KMS-11 (cell line): Measurements from ENCODE around the gene FRAS1.
"Not testable (repeated sequence)": the region's sequence is repeated elsewhere in the genome, so short reads cannot be mapped to it uniquely, and the experiment has no call there.

Experiments
- H2AFZ ChIP-seq: fragments of 200-600 bp; sonication (generic); 2 replicates; pipeline ENCODE4 v1.6.1; 2016; ENCODE audit warnings: antibody characterized with exemption, mixed run types, low read depth
- H3K27ac ChIP-seq: fragments of 200-600 bp; sonication (generic); 2 replicates; pipeline ENCODE4 v1.6.1; 2016; ENCODE audit warnings: mild to moderate bottlenecking, mixed run types
- H3K27me3 ChIP-seq: fragments of 200-600 bp; sonication (generic); 2 replicates; pipeline ENCODE4 v1.6.1; 2017; ENCODE audit warnings: mild to moderate bottlenecking, low read depth, mixed run types, moderate library complexity; ENCODE audit not compliant: insufficient read depth
- H3K36me3 ChIP-seq: fragments of 200-600 bp; sonication (generic); 2 replicates; pipeline ENCODE4 v1.6.1; 2017; ENCODE audit warnings: mild to moderate bottlenecking, mixed run types; ENCODE audit not compliant: insufficient read depth
- H3K4me1 ChIP-seq: fragments of 200-600 bp; sonication (generic); 2 replicates; pipeline ENCODE4 v1.6.1; 2016; ENCODE audit warnings: mild to moderate bottlenecking, low read depth, mixed run types; ENCODE audit not compliant: poor library complexity, severe bottlenecking
- H3K4me2 ChIP-seq: fragments of 200-600 bp; sonication (generic); 2 replicates; pipeline ENCODE4 v1.7.0; 2016; ENCODE audit warnings: mild to moderate bottlenecking, mixed run types
- H3K4me3 ChIP-seq: fragments of 200-600 bp; sonication (generic); IDR thresholded peaks from 2 replicates; pipeline ENCODE4 v1.6.1; 2017; ENCODE audit warnings: low read depth, low read length, mixed read lengths; ENCODE audit not compliant: insufficient read depth
- H3K79me2 ChIP-seq: fragments of 200-600 bp; sonication (generic); 2 replicates; pipeline ENCODE4 v1.6.1; 2016; ENCODE audit warnings: low read depth, mixed run types; ENCODE audit not compliant: insufficient read depth
- H3K9ac ChIP-seq: fragments of 200-600 bp; sonication (generic); 2 replicates; pipeline ENCODE4 v1.6.1; 2016; ENCODE audit warnings: mild to moderate bottlenecking, mixed run types
- H4K20me1 ChIP-seq: fragments of 200-600 bp; sonication (generic); 2 replicates; pipeline ENCODE4 v1.6.1; 2016; ENCODE audit warnings: mild to moderate bottlenecking, mixed run types; ENCODE audit not compliant: insufficient read depth
- CTCF ChIP-seq: fragments of 200-600 bp; sonication (generic); conservative IDR thresholded peaks from 2 replicates; pipeline ENCODE4 v1.6.1; 2017; ENCODE audit warnings: low read depth, mild to moderate bottlenecking, antibody characterized with exemption, low read length, moderate library complexity, mixed read lengths

FRAS1 gene

DNA sequence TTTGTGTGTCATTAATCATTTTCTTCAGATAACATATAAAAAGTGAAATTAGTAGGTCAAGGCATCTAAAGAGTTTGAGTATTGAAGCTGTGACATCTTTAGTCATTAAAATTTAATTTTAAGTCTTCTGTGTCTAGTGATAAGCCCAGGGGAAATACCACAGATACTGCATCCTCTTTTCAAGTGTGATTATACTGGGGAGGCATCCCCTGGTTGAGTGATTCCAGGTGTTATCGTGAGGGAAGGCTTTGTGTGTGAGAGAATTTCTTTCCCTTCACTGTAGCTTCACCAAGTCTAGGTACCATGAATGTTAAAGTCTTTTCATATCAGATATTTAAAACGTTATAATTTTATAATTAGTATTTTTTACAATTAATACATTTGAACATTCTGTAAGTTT is 193.4 kb downstream of the FRAS1 start:
- no peak overlapping the region for H3K4me2 ChIP-seq
- no peak for TF ChIP-seq CTCF

GRCh38 chr4:78252773-78253172 is 195.7 kb downstream of the FRAS1 start:
- H4K20me1 ChIP-seq, H3K79me2 ChIP-seq, H2AFZ ChIP-seq, H3K27me3 ChIP-seq, H3K9ac ChIP-seq, H3K36me3 ChIP-seq, H3K4me2 ChIP-seq, H3K27ac ChIP-seq, H3K4me1 ChIP-seq, H3K4me3 ChIP-seq: not testable (repeated sequence)

More for the DNA sequence above, 193.4 kb downstream of the FRAS1 start:
- no peaks in the 10 kb centered on the region for H3K36me3 ChIP-seq
- no peak overlapping the region for H3K9ac ChIP-seq
- no peak overlapping the region for H2AFZ ChIP-seq
- H3K27me3 ChIP-seq = no peaks in the 10 kb centered on the region
- H3K79me2 ChIP-seq = no peaks in the 10 kb centered on the region
- no peak overlapping the region for H3K4me3 ChIP-seq
- no peaks in the 10 kb centered on the region for H3K4me1 ChIP-seq
- no peaks in the 10 kb centered on the region for H4K20me1 ChIP-seq
- no peak overlapping the region for H3K27ac ChIP-seq

DNA sequence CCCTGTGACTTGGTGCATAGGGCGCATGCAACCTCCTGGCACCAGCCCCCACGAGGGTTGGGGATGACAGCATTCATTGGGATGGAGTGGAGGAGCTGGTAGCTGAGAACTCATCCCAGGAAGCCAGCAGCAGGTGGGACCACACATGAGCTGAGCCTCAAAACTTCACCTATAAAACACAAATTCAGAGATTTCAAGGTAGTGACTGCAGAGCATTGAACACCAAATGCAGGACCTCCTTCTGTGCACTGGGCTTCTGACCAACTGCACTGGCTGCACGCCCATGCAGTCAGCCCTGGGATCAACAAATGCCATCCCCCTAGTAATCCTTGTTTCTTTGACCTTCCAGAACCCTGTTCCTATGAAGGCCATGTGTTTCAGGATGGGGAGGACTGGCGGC is 197.8 kb downstream of the FRAS1 start:
- no peaks in the 10 kb centered on the region for H3K4me1 ChIP-seq
- H2AFZ ChIP-seq = no peak overlapping the region
- no peak overlapping the region for H3K4me2 ChIP-seq
- H3K27me3 ChIP-seq = no peaks in the 10 kb centered on the region
- no peak for TF ChIP-seq CTCF
- no peaks in the 10 kb centered on the region for H3K36me3 ChIP-seq
- H3K27ac ChIP-seq = no peak overlapping the region
- H3K79me2 ChIP-seq = no peaks in the 10 kb centered on the region
- no peaks in the 10 kb centered on the region for H4K20me1 ChIP-seq
- H3K9ac ChIP-seq = no peak overlapping the region
- H3K4me3 ChIP-seq = no peak overlapping the region

DNA sequence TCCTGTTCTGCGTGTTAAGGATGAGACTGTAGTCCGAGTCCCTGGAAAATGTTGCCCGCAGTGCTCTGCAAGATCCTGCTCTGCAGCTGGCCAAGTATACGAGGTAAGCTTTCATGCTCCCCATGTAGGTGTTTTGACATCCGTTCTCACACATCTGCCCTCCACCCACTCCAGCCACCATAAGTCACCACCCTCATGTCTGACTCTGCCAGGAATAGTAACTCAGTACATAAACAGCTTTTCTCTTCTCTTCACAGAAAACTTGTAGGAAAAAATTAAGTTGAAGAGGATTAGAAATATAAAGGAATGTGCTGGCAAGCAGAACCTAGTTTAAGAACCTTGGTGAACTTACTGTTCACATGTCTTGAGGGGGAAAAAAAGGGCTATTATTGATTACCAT is 207.9 kb downstream of the FRAS1 start:
- Histone ChIP-seq H3K4me2 (no peak overlapping the region), H3K4me3 (no peak overlapping the region), H3K9ac (no peak overlapping the region), H3K36me3 (no peaks in the 10 kb centered on the region), H4K20me1 (no peaks in the 10 kb centered on the region), H2AFZ (no peak overlapping the region), H3K27me3 (no peaks in the 10 kb centered on the region), H3K79me2 (no peaks in the 10 kb centered on the region), H3K4me1 (peaks cover 6% of the 10 kb centered on the region), H3K27ac (no peak overlapping the region)
- no peak for TF ChIP-seq CTCF

- no peak overlapping the region for H3K4me3 ChIP-seq
- TF ChIP-seq CTCF = no peak
- peaks cover 16% of the 10 kb centered on the region for H3K4me1 ChIP-seq
- H3K27me3 ChIP-seq = no peaks in the 10 kb centered on the region
- H3K79me2 ChIP-seq = no peaks in the 10 kb centered on the region
- no peak overlapping the region for H2AFZ ChIP-seq
- H4K20me1 ChIP-seq = no peaks in the 10 kb centered on the region
- no peak overlapping the region for H3K4me2 ChIP-seq
- H3K27ac ChIP-seq = no peak overlapping the region
- no peak overlapping the region for H3K9ac ChIP-seq
- no peaks in the 10 kb centered on the region for H3K36me3 ChIP-seq
Measured at GRCh38 chr4:78267790-78268189, 210.7 kb downstream of the FRAS1 start.
